GM21529 (cell line): ENCODE measurements around the gene CORIN.
A peak's percentile ranks its signal among the peaks of the same experiment; 100 is the strongest.
"Not testable (repeated sequence)": the region's sequence is repeated elsewhere in the genome, so short reads cannot be mapped to it uniquely, and the experiment has no call there.

Source experiments
- ATAC-seq: cut with Tn5 transposase; IDR thresholded peaks from one replicate; pipeline ENCODE4 v1.9.1; 2021; ENCODE audit not compliant: unreplicated experiment

Gene CORIN

DNA sequence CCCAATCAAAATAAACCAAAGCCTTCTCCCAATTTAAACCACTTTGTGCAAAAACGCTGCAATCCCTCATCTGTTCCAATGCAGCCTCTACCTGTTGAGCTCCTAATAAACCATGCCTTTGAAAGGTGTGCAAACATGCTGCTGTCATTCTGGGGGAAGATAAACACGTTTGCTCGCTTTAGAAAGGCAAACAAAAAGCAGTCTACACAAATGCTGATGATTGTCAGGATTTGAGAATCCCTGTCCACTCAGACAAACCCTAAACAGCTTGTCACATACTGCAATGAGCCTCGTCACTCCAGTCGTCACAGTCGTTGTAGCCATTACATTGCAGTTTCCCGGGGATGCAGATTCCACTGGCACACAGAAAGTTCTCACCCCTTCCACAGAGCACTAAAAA, 145.2 kb downstream of the CORIN start:
- no peak for ATAC-seq

DNA sequence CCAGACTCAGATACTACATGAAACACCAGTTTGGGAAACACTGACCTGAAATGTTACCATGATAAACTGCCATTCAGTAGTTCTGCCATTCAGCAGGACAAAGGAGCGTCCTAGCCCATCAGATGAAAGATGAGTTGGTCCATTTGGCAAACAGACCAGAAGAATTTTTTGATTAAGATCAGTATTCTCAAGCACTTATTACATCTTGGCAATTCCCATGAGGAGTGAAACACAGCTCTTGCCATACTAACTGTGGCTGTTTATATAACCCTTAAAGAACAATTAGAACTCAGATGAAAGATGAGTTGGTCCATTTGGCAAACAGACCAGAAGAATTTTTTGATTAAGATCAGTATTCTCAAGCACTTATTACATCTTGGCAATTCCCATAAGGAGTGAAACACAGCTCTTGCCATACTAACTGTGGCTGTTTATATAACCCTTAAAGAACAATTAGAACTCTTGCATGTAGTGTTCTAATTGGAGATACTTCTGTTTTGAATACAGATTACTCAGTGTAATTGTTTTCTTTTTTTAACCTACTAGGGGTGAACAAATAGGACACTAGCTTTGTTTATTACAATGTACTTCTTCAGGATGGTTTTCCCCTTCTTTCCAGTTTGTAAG, 146.0 kb downstream of the CORIN start:
- ATAC-seq = not testable (repeated sequence)

DNA sequence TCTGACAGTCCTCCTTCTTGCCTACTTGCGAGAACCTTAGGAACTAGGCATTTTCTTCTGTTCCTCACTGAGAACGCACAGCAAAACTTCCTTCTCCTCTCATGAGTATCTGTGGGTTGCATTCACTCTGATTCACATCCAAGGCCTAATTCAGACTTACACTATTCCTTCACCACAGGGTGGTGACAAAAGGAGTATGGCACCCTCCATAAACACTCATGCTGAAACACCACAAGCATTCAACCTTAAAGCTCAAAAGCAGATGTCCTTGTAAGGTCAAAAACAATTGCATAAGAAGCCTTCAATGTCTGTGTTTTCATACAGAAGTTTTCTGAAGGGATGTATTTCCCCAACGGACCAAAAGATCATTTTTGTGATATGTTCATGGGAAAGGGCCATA, 147.3 kb downstream of the CORIN start:
- ATAC-seq = no peak

DNA sequence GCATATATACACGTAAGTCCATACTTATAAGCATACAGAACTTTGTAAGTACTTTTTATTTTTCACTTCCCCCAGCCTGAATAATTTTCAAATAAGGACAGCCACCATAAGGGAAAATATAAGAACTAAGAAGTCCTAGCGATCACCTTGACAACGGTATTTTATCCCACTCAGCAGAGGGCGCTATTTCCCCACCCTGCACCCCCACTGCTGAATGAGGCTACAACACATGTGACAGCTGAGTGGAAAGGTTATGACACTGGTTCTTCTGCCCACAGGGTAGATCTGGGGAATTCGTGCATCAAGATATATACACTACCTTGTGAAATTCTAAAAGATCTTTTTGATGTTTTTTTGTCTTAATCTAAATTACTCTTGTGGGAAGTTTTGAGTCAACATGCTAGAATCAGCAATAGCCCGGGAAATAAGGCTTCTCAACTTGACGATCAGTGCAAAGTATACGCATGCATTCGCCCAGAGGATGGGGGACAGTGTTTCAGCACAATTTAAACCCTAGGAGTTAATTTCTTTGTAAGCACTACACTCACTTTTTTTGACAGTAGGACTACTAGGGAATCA, 151.5 kb downstream of the CORIN start:
- no peak for ATAC-seq

DNA sequence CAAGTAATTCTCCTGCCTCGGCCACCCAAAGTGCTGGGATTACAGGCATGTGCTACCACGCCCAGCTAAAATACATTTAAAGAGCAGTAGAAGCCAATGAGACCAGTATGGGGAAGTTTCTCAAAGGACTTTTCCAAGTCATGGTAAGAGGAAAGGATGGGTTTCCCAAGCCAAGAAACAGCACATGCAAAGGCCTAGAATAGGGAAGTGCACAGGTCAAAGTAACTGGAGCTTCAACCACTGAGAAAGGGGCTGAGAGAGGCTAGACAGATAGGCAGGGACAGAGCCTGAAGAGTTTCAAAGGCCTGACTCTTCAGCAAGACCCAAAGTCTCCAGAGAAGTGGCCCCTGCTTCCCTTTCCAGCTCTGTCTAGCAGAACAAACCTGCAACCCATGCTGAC, 162.1 kb downstream of the CORIN start:
- ATAC-seq = no peak

DNA sequence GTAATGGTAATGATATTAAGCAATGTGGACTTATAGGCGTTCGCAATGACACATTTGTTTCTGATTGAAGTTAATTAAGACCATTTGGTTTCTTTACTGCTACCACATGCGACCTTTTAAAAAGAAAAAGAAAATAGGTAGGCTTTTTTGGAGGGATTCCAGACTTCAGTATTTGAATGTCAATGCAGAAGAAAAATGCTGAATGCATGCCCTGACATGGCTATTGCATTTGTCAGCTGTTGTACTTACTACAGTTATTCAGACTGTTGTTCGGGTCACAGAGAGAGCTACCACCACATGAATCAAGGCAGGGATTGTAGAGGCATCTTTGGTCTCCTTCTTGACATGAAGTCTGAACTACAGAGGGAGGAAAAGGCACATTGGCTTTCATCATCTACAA, 163.7 kb downstream of the CORIN start:
- ATAC-seq = no peak

DNA sequence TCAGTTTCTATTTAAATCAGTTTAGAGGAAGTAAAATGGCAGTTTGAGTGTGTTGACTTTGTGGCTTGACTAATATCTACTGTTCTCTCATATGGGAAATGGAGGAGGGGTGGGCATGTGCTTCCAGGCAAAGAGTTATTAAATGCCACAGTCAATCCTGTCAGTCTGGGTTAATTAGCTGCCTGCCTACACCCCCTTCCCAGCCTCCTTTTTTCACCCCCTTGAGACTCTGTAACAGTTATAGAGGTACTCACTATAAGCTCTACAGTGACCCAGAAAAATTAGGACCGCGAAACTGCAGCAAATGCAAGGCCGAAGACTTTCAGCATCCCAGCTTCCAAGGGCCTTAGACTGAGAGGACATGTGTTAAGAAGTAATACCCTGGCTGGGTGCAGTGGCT, 165.2 kb downstream of the CORIN start:
- ATAC-seq = no peak

DNA sequence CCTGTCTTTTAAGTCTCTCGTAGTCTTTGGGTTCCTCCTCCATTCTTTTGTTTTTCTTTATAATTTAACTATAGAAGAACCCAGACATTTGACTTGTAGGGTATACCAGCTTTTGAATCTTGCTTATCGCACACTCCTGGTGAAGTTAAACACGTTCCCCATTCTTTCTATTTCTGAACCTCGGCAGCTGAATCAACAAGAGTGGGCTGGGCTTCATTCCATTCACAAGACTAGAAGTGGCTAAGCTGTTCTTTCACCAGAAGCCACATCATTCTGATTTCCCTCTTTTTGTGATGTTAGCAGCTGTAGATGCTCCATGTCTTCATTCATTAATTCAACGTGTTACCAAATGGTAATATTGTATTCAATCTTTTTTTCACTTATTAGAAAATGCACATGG, 167.9 kb downstream of the CORIN start:
- ATAC-seq = no peak

DNA sequence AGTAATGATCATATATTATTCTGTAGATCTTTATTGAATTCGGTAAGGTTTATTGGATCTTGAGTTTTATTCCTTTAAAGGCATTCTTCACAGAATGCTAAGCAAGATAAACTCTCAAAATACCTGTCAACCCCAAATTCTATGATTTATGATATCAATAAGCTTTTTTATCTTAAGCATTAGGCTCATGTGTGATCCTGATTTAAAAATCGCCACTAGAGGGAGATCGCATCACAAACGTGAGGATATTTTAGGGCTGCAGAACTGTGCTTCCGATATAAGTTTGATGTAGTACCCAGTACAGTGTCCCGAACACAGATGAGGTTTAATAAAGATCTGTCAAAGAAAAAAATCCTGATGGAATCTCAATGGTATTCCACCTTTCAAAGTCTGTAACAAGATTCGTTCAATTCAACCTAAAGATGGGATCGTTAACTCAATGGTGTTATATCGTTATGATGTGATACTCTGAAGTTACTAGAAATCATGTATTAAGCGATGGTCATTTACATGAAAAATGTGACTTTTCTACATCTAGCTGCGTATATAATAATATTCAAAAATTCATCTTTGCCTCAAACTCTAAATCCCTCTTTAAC, 169.0 kb downstream of the CORIN start:
- ATAC-seq = peak; percentile 68

DNA sequence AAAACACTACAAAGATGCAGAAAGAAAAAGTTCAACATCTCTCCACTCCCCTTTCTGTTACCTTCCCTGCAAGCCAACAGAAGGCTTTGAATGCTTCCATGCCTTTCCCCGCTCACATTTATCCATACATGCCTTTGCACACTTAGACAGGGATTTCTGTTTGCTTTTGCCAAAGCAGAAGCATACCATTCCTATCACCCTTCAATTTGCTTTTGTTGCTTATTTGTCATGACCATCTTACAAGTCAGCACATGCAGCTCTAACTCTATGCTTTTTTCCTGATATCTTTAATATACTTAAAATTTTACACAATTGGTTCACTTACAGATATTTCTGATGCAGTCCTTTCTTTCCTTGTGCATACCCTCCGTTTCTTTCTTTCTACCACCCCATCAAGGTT, 169.6 kb downstream of the CORIN start:
- ATAC-seq = no peak

DNA sequence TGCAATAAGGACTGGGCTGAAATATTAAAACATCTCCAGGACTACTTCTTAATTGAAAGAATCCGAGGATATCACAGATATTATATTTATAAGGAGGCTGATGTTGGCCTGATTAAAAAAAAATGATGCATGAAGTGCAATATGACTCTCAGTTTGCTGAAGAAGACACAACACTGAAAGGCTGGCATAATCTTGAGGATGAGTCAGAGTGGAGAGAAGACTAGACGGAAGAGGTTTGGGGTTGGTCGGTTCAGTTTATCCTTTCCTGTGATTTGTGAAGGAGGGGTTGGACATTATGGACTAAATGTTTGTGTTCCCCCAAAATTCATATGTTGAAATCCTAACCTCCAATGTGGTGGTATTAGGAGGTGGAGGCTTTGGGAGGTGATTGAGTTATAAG, 170.3 kb downstream of the CORIN start:
- ATAC-seq = no peak

DNA sequence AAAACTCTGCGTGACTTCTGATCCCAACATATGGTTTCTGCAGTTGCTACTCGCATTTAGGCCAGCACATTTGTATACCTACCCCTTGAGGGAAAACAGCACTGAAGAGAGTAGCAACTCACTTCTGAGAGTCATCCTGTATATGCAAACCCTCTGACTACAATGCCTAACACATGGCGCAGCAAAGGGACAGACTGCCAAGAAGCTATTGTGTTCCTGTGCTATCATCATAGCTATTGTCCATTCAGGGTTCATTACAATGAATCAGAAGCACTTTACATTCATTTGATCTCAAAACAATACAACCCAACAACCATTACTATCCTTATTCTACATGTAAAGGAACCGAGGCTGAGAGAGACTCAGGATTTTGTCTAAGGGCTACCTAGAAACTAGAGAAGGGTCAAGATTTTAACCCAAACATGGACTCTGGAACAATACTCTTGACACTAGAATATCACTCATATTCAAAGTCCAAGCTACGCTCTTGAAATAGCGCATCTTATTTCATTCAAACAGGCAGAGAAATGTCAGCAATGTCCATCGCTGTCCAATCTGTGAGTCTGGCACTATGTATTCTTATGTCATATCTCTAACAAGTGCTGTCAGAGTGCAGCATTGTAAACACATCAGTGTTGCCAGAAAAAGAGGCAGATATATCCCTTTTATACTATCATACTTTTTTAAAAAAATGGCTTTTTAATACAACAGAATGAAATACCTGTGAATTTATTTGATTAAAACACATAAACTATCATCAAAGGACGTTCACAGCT, 173.6 kb downstream of the CORIN start:
- no peak for ATAC-seq

DNA sequence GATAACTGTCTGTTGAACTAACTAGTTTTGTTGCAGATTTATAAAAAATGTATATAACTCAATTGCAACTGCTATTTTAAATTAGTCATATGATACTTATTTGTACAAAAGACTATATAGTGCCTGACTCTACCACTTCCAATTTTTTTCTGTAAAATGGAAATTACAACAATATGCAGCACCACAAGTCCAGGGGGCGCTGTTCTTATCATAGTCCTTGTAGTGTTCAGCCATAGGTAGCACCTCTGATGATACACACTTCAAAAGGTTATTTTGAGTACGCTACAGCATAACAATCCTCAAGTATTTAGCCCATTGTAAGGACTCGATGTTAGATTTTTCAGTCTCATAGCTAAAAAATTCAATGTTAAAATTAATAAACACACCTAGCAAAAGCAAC, 174.9 kb downstream of the CORIN start:
- ATAC-seq = no peak

DNA sequence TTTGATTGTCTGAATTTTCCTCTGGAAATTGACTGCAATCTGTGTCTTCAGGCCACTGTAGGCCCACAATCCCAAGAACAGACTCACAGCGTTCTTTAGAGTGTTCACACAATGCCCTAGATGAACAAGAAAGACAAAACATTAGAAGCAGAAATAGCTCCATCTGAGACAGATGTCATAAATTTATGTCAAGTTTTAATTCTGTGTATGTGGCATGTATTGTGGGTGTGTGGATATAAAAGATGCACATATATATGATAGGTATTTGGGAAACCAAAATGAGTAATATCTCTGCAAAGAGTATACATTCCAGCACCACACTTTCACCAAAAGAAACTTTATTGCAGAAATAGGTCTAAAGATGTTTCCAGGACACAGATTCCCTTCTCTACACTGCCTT, 176.1 kb downstream of the CORIN start:
- no peak for ATAC-seq

DNA sequence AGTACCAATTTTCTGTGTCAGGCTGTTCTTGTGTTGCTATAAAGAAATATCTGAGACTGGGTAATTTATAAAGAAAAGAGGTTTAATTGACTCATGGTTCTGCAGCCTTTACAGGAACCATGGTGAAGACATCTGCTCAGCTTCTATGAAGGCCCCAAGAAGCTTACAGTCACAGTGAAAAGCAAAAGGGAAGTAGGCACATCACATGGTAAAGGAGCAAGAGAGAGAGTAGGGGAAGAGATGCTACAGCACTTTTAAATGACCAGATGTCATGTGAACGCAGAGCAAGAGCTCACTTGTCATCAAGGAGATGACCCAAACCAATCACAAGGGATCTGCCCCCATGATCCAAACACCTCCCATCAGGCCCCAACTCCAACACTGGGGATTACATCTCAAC, 178.5 kb downstream of the CORIN start:
- no peak for ATAC-seq

DNA sequence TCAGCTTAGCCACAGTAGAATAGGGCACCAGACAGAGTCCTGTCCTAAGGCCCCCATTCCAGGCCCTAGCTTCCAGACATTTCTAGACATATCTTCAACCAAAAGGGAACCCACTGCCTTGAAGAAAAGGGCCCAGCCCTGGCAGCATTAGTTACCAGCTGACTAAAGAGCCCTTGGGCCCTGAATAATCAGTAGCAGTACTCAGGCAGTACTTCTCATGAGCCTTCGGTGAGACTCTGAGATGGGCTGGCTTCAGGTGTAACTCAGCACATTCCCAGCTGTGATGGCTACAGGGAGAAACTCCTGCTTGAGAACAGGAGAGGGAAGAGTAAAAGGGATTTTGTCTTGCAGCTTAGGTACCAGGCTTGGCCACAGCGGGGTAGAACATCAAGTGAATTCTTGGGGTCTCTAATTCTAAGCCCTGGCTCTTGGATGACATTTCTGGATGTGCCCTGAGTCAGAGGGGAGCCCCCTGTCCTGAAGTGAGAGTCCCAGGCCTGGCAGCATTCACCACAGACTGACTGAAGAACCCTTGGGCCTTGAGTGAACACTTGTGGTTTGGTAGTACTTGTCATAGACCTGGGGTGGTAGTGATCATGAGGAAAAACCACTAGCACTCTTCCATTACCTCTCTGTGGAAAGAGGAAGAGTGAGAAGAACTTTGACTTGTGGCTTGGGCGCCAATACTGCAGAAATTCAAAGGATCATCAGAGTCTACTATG, 182.7 kb downstream of the CORIN start:
- no peak for ATAC-seq

DNA sequence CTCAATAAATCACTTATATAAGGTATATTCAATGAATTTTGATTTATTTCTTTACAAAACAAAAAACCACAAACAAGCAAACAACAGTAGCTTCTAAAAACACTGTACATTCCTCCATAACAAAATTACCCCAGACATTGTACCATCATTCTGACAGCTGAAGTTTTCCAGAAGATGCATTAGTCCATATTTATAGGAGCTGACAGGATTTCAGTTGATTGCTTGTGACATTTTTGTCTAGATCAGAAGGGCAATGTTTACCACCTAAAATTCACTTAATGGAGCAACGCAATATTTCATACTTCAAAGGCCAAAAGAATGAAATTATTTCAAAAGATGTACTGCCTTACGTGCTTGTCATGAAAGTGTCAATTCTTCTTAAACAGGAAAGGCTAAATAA, 185.8 kb downstream of the CORIN start:
- no peak for ATAC-seq

DNA sequence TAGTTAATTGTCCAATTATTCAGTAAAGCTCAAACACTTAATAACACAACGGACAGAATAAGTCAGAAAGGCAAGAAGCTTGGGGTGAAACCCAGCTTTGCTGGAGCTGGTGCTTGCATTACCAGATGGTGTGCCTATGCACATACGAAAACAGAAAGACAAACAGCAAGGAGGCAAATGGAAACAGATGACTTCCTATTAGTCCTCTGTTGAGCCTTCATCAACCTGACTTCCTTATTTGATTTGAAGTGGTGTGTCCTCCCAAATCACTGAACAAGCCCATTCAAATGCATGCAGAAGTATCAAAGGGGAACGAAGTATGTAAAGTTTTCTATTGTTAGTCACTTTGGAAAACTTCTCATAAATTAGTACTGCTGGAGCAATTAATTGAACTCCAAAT, 186.6 kb downstream of the CORIN start:
- no peak for ATAC-seq

DNA sequence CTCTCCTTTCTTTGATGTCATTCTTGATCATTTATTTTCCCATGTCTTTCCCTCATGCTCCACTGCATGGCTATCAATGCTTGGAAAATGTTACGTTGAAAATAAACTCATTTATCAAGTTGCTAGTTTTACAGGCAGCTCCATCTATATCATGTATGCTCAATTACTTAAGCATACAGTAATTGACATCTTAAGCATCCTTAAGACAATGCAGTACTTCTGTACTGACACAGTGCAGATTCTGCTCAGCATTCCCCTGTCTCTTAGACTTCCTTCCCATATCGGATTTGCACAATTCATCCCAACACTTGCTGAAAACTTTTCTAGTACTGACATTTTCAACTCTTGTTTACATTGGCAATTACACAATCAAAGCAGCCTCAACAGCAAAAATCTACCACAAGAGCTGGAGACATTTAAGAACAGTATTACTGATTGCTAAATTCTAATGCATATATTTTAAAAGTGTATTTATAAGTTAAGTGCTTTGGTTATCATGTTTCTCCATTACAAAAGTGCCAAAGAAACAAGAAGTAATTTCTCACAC, 187.2 kb downstream of the CORIN start:
- ATAC-seq = no peak

DNA sequence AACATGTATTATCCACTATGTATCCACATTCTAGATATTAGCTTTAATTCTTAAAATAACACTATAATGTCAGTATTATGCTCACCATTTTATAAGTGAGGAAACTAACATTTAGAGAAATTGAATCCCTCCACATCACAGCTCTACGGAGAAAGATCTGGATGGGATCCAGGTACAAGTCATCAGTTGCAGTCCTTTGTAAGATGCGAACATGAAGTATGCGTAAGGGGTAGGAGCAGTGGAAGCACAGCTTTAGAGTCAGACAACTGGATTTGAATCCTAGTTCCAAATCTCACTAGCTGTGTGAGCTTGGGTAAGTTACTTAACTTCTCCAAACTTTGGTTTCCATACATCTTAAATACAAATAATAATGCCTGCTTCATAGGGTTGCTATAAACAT, 190.3 kb downstream of the CORIN start:
- ATAC-seq = no peak

DNA sequence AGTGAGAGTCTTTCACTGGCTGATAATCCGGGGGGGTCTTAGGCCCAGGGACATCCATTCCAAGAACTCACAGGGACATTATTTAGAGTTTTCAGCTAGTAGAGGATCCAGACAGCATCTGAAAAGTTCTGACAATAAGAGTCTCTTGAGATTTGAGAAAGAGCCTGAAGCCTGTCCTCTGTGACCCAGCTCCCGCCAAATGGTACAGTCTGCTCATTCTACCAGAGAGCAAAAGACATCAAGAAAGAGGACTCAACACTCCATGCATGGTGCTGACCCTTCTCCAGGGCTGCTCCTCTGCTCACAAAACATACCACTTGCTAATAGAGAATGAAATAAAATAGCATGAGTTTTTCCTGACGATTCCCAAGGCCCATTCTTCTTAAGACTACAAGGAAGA, 190.8 kb downstream of the CORIN start:
- no peak for ATAC-seq
